ENCODE data around the gene MARVELD2.

- TF ChIP-seq CTCF (conservative IDR thresholded peaks at IDR 0.05) (no peak), ZFX (IDR thresholded peaks at IDR 0.05) (no peak)
Observed at GRCh38 chr5:69449511-69449910, 34.6 kb downstream of the MARVELD2 start.
